ENCODE data around the gene SLC19A1. TPM values are rescaled to one million over a fixed set of nuclear protein-coding genes. Genes with fewer than 3 reads are reported as not detected.
A peak's percentile ranks its signal among the peaks of the same experiment; 100 is the strongest.
"Not testable (repeated sequence)": the region's sequence is repeated elsewhere in the genome, so short reads cannot be mapped to it uniquely, and the experiment has no call there.

SLC19A1 gene
- total and polyA plus RNA-seq, 10 donors, result 7.5 to 52.8 (median 32.4) TPM

GRCh38 chr21:45531393-45532215, 10.6 kb downstream of the SLC19A1 start:
- peak in 1 of 3 donors; percentile 27 for TF ChIP-seq POLR2AphosphoS5 (IDR thresholded peaks at IDR 0.05)
- TF ChIP-seq, protein P1, sequence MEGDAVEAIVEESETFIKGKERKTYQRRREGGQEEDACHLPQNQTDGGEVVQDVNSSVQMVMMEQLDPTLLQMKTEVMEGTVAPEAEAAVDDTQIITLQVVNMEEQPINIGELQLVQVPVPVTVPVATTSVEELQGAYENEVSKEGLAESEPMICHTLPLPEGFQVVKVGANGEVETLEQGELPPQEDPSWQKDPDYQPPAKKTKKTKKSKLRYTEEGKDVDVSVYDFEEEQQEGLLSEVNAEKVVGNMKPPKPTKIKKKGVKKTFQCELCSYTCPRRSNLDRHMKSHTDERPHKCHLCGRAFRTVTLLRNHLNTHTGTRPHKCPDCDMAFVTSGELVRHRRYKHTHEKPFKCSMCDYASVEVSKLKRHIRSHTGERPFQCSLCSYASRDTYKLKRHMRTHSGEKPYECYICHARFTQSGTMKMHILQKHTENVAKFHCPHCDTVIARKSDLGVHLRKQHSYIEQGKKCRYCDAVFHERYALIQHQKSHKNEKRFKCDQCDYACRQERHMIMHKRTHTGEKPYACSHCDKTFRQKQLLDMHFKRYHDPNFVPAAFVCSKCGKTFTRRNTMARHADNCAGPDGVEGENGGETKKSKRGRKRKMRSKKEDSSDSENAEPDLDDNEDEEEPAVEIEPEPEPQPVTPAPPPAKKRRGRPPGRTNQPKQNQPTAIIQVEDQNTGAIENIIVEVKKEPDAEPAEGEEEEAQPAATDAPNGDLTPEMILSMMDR (IDR thresholded peaks at IDR 0.05 in 8 of 11, conservative IDR thresholded peaks at IDR 0.05 in 3 of 11), result no peak
- WGBS, 5 donors, result 95 to 98% (median 98%) methylated on average over 67 to 76 of the region's 76 CpGs
- Histone ChIP-seq H3K27ac (peak overlapping the region in 4 of 8 donors; percentile 69 to 92 (median 88)), H3K27me3 (replicated peaks in 1 of 7) (no peaks in the 10 kb centered on the region), H3K36me3 (peaks cover 0 to 85% (median 21%) of the 10 kb centered on the region in 6 donors), H3K4me1 (peaks cover 8 to 53% (median 39%) of the 10 kb centered on the region in 6 donors), H3K9me3 (no peaks in the 10 kb centered on the region), H3K4me3 (no peak overlapping the region)
- peak; percentile 79 for DNase-seq
- intact Hi-C loops (cut with DNase I; ENCODE audit: low total_unique reads), result no loop called here

DNA sequence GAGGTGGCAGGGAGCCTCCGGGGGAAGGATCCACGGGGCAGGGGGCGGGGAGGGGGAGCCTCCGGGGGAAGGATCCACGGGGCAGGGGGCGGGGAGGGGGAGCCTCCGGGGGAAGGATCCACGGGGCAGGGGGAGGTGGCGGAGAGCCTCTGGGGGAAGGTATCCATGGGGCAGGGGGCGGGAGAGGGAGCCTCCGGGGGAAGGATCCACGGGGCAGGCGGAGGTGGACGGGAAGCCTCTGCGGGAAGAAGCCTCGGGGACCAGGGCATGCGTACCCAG, 11.2 kb downstream of the SLC19A1 start:
- Histone ChIP-seq H3K36me3 (peaks cover 0 to 85% (median 20%) of the 10 kb centered on the region in 6 donors), H3K4me1 (peaks cover 8 to 47% (median 37%) of the 10 kb centered on the region in 6 donors), H3K27ac (peak overlapping the region in 1 of 8 donors; percentile 92)
- intact Hi-C loops (cut with DNase I; ENCODE audit: low total_unique reads); H3K27me3 ChIP-seq (replicated peaks in 1 of 7); DNase-seq; H3K4me3 ChIP-seq; H3K9me3 ChIP-seq: not testable (repeated sequence)
- WGBS, 5 donors, result 94 to 97% (median 96%) methylated on average over 15 to 17 of the region's 17 CpGs

DNA sequence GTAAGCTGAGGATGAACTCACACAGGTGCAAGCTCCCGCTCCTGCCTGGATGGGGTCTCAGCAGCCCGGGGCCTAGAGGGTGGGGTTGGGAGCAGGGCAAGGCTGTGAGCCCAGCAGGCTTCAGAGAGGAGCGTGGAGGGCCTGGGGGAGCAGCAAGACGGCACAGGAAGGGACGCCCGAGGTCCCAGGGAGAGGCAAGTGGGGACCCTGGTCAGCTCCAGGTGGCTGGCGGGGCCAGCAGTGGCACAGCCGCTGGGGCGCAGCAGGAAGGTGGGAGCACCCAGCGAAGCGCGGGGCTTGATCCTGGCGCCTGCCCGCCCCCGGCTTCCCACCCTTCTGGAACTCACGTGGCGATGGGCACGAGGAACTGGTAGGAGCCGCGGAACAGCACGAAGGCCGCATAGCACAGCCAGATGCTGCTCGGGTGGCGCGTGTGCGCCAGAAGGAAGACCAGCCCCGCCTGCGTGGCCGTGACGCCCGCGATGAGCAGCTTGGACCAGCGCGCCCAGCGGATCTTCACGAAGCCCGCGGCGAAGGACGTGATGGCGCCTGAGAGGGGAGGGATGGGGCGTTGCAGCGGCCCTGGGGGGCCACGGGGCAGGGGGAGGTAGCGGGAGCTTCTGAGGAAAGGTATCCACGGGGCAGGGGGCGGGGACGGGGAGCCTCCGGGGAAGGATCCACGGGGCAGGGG, 11.7 kb downstream of the SLC19A1 start:
- intact Hi-C loops (cut with DNase I; ENCODE audit: low total_unique reads), result no loop called here
- H3K4me1 ChIP-seq, result peaks cover 8 to 46% (median 38%) of the 10 kb centered on the region in 6 donors
- peak; percentile 71 for DNase-seq
- H3K9me3 ChIP-seq, result no peaks in the 10 kb centered on the region
- H3K27me3 ChIP-seq (replicated peaks in 1 of 7), result no peaks in the 10 kb centered on the region
- no peak overlapping the region for H3K4me3 ChIP-seq
- H3K27ac ChIP-seq, result peak overlapping the region in 1 of 8 donors; percentile 21
- H3K36me3 ChIP-seq, result peaks cover 0 to 85% (median 23%) of the 10 kb centered on the region in 6 donors
- WGBS, 5 donors, result 97 to 98% (median 97%) methylated on average over 34 to 50 of the region's 50 CpGs
- TF ChIP-seq POLR2AphosphoS5 (IDR thresholded peaks at IDR 0.05), result peak in 1 of 3 donors; percentile 8
- TF ChIP-seq, protein P1 (IDR thresholded peaks at IDR 0.05 in 8 of 11, conservative IDR thresholded peaks at IDR 0.05 in 3 of 11), result no peak
- TF ChIP-seq POLR2A (IDR thresholded peaks at IDR 0.05), result no peak

DNA sequence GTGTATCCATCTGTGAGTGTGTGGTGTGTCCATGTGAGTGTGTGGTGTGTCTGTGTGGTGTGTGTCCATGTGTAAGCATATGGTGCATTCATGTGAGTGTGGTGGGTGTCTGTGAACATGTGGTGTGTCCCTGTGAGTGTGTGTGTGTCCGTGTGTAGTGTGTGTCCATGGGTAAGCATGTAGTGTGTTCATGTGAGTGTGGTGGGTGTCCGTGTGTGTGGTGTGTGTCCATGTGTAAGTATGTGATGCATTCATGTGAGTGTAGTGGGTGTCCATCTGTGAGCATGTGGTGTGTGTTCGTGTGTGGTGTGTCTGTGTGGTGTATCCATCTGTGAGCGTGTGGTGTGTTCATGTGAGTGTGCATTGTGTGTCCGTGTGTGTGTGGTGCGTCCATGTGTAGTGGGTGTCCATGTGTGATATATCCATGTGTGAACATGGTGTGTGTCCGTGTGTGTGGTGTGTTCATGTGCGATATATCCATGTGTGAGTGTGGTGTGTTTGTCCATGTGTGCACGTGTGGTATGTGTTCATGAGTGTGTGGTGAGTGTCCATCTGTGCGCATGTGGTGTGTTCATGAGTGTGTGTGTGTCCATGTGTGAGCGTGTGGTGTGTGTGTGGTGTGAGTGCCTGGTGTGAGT, 12.3 kb downstream of the SLC19A1 start:
- WGBS, 5 donors, result 89 to 98% (median 96%) methylated on average over 11 of the region's 11 CpGs
- peaks cover 8 to 46% (median 42%) of the 10 kb centered on the region in 6 donors for H3K4me1 ChIP-seq
- peak; percentile 23 for DNase-seq
- no peaks in the 10 kb centered on the region for H3K9me3 ChIP-seq
- H3K4me3 ChIP-seq, result no peak overlapping the region
- peaks cover 0 to 86% (median 30%) of the 10 kb centered on the region in 6 donors for H3K36me3 ChIP-seq
- intact Hi-C loops (cut with DNase I; ENCODE audit: low total_unique reads), result no loop called here
- TF ChIP-seq, protein P1 (IDR thresholded peaks at IDR 0.05 in 8 of 11, conservative IDR thresholded peaks at IDR 0.05 in 3 of 11), result no peak
- TF ChIP-seq POLR2A (IDR thresholded peaks at IDR 0.05) (no peak), POLR2AphosphoS5 (IDR thresholded peaks at IDR 0.05) (no peak)
- no peaks in the 10 kb centered on the region for H3K27me3 ChIP-seq (replicated peaks in 1 of 7)
- H3K27ac ChIP-seq, result peak overlapping the region in 1 of 8 donors; percentile 13
